GM12801 (cell line): Measurements from ENCODE around the gene UMPS.

Source experiments
- TF ChIP-seq, protein P1 (sequence below): IDR thresholded peaks from one replicate; pipeline ENCODE4 v1.5.1; 2011; ENCODE audit warnings: control low read depth; ENCODE audit not compliant: insufficient read length; ENCODE audit errors: extremely low read depth

Gene UMPS

DNA sequence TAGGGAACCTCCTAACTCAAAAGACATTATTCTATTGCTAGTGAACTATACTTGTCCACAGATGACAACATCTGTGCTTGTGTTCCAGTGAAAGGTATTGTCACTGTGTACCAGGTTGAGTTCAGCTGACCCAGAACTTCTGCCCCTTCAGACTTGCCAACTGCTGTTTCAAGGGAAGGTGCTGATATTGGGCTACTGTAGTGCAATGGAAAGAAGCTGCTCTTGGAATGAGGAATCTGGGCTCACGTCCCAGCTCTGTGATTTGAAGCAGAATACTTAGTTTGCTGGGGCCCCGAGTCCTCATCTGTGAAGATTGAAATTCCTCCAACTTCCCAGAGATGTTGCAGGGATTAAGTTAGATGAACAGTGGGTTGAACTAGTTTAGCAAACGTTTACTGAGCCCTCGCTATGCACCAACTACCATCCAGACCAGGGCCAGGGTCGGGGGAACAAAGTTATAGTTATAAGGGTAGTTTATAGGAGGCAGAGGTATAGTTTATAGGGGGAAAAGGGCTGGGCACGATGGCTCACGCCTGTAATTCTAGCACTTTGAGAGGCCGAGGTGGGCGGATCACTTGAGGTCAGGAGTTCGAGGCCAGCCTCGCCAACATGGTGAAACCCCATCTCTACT is 15.9 kb upstream of the UMPS start:
- TF ChIP-seq, protein P1, sequence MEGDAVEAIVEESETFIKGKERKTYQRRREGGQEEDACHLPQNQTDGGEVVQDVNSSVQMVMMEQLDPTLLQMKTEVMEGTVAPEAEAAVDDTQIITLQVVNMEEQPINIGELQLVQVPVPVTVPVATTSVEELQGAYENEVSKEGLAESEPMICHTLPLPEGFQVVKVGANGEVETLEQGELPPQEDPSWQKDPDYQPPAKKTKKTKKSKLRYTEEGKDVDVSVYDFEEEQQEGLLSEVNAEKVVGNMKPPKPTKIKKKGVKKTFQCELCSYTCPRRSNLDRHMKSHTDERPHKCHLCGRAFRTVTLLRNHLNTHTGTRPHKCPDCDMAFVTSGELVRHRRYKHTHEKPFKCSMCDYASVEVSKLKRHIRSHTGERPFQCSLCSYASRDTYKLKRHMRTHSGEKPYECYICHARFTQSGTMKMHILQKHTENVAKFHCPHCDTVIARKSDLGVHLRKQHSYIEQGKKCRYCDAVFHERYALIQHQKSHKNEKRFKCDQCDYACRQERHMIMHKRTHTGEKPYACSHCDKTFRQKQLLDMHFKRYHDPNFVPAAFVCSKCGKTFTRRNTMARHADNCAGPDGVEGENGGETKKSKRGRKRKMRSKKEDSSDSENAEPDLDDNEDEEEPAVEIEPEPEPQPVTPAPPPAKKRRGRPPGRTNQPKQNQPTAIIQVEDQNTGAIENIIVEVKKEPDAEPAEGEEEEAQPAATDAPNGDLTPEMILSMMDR = no peak

DNA sequence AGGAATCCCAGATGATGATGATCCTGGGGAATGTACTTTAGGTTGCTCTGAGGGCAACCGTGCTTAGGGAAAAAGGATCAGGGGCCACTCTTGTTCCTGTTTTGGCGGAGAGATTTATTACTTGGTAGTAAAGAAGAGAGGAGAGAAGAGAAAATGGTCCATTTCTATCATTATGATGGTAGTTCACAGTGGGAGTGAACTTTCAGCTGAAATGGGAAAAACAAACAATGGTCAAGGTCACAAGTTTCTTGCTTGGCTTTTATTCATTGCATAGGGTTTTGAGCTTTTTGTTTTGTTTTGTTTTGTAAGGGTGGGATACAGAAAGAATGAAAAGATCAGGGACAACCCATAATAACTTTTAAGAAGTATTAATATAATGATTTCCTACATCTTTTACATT is 7.7 kb upstream of the UMPS start:
- TF ChIP-seq, protein P1 = no peak

DNA sequence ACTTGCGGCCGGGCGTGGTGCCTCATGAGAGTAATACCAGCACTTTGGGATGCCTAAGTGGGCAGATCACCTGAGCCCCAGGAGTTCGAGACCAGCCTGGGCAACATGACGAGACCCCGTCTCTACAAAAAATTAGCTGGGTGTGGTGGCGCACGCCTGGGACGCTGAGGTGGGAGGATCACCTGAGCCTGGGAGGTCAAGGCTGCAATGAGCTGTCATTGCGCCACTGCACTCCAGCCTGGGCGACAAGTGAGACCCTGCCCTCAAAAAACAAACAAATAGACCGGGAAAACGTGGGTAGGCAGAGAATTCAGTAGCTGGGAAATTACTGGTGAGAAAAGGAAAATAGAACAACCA is 667 bp downstream of the UMPS start:
- TF ChIP-seq, protein P1 = no peak

DNA sequence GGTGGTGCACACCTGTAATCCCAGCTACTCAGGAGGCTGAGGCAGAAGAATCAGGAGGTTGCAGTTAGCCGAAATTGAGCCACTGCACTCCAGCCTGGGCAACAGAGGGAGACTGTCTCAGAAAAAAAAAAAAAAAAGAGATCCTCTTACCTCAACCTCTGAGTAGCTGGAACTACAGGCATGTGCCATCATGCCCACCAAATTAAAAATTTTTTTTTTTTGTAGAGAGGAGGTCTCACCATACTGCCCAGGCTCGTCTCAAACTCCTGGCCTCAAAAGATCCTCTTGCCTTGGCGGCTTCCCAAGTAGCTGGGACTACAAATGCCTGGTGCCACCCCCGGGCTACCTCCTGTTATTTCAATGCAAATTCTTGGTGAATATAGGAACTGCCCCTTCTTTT is 1.5 kb downstream of the UMPS start:
- TF ChIP-seq, protein P1 = no peak

DNA sequence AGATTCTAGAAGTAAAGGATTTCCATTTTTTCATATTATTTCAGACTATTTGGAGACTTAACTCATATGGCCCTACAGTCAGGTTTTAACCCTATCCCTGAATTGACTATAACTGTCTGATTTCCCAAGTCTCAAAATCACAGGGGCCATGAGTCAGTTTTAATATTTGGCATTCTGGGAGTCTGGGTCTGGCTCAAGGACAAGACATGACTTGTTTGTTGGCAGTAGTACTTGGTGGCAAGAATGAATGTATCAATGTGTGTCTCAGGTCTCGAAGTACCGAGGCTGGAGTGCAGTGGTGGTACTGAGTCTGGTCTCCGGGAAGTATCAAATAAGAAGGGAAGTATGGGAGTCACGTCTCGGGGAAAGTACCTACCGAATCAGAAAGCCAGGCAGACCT is 10.8 kb downstream of the UMPS start:
- TF ChIP-seq, protein P1 = no peak

DNA sequence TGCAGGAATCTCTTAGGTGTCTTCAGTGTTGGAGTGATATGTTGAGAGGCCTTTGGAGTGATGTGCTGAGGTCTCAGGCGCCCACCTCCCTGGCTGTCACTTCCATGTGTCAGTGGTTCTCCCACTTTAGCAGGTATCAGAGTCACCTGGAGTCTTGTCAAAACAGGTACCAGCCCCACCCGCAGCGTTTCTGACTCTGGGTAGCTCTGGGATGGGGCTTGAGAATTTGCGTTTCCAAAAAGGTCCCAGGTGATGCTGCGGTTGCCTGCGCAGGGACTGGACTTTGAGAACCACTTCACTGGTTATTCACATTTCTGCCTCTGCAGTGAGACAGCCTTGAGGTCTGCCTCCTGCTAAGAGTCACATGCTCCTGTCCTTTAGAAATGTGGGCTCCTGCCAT is 15.5 kb downstream of the UMPS start:
- TF ChIP-seq, protein P1 = no peak

DNA sequence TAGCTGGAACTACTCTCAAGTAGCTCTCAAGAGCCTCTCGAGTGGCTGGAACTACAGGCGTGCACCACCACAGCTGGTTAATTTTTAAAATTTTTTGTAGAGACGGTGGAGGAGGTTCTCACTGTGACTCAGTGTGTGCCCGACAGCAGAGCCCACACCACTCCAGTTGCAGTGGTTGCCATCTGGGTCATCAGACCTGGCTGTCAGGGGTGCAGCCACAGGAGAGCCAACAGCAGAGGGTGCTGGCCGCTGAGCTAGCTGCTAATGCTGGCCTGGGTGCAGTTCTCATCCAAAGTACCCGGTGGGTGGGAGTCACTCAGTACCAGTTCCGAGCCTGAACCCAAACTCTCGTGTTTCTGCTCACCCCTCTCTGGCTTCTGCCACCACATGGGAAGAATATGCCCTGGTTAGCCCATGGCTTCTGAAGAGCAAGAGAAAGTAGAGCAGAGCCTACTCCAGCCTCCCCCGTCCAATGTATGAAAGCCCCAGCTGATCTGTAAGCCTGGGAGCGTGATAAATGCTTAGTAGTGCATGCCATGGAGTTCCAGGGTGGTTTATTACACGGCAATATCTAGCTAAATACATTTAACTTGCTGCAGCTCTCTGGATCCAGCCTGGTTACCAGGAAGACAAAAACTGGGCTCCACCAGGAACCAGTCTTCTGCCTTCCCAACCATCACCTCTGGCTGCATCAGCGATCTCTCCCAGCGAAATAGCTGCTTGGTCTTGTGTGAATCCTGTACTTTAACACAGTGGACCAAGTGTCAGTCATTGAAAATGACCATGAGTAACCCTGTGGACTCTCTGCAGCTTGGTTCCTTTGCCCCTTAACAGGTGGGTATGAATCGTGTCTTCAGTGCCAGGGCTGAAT is 17.1 kb downstream of the UMPS start:
- TF ChIP-seq, protein P1 = no peak
